ENCODE results near the gene PRH2. TPM values are rescaled to one million over a fixed set of nuclear protein-coding genes. Genes with fewer than 3 reads are reported as not detected.
A peak's percentile ranks its signal among the peaks of the same experiment; 100 is the strongest.

Gene PRH2
- total and polyA plus RNA-seq, 2 experiments from 2014 or later = 0.43 TPM; not detected in 1

DNA sequence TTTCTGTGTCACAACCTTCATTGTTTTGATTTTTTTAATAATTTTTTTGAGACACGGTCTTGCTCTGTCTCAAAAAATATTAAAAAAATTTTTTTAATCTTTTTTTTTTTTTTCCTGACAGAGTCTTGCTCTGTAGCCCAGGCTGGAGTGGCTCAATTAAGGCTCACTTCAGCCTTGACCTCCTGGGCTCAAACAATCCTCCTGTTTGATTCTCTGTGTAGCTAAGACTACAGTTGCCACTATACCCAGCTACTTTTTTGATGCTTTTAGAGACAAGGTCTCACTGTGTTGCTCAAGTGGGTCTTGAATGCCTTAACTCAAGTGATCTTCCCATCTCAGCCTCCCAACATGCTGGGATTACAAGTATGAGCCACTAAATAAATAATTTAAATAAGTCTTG lies 9.2 kb upstream of the PRH2 start:
- TF ChIP-seq, protein P1, sequence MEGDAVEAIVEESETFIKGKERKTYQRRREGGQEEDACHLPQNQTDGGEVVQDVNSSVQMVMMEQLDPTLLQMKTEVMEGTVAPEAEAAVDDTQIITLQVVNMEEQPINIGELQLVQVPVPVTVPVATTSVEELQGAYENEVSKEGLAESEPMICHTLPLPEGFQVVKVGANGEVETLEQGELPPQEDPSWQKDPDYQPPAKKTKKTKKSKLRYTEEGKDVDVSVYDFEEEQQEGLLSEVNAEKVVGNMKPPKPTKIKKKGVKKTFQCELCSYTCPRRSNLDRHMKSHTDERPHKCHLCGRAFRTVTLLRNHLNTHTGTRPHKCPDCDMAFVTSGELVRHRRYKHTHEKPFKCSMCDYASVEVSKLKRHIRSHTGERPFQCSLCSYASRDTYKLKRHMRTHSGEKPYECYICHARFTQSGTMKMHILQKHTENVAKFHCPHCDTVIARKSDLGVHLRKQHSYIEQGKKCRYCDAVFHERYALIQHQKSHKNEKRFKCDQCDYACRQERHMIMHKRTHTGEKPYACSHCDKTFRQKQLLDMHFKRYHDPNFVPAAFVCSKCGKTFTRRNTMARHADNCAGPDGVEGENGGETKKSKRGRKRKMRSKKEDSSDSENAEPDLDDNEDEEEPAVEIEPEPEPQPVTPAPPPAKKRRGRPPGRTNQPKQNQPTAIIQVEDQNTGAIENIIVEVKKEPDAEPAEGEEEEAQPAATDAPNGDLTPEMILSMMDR (IDR thresholded peaks at IDR 0.05; ENCODE audit: low read depth, low read length) = no peak
- Histone ChIP-seq H3K9me3 (ENCODE audit: low read depth) (no peaks in the 10 kb centered on the region), H3K36me3 (no peaks in the 10 kb centered on the region), H3K27ac (no peak overlapping the region), H3K4me1 (ENCODE audit: low read depth) (no peaks in the 10 kb centered on the region), H3K27me3 (no peaks in the 10 kb centered on the region), H3K4me3 (no peak overlapping the region)
- DNase-seq (ENCODE audit: low read depth in 1 of 2, low spot score in 1 of 2) = no peak

GRCh38 chr12:10926269-10926668 lies 2.8 kb upstream of the PRH2 start:
- Histone ChIP-seq H3K36me3 (no peaks in the 10 kb centered on the region), H3K27me3 (no peaks in the 10 kb centered on the region), H3K9me3 (ENCODE audit: low read depth) (no peaks in the 10 kb centered on the region), H3K4me3 (no peak overlapping the region), H3K27ac (no peak overlapping the region), H3K4me1 (ENCODE audit: low read depth) (no peaks in the 10 kb centered on the region)
- no peak for DNase-seq (ENCODE audit: low read depth in 1 of 2, low spot score in 1 of 2)
- TF ChIP-seq, protein P1 (IDR thresholded peaks at IDR 0.05; ENCODE audit: low read depth, low read length) = no peak

DNA sequence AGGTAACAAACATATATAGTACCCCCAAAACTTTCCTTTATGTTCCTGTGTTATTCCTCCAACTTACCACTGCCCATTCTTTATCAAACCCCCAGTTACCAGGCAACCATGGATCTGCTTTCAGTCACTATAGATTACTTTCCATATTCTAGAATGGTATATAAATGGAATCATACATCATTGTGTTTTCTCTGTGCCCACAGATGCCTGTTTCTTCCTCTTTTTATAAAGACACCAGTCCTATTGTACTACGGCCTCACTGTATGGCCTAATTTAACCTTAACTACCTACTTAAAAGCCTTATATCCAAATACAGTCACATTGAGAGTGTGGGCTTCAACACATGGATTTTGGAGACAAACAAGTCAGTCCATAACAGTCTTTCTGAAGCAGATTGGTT lies 7.5 kb downstream of the PRH2 start:
- Histone ChIP-seq H3K4me1 (ENCODE audit: low read depth) (no peaks in the 10 kb centered on the region), H3K27ac (no peak overlapping the region), H3K27me3 (no peaks in the 10 kb centered on the region), H3K9me3 (ENCODE audit: low read depth) (no peaks in the 10 kb centered on the region), H3K36me3 (no peaks in the 10 kb centered on the region), H3K4me3 (no peak overlapping the region)
- TF ChIP-seq, protein P1 (IDR thresholded peaks at IDR 0.05; ENCODE audit: low read depth, low read length) = no peak
- DNase-seq (ENCODE audit: low read depth in 1 of 2, low spot score in 1 of 2) = no peak

DNA sequence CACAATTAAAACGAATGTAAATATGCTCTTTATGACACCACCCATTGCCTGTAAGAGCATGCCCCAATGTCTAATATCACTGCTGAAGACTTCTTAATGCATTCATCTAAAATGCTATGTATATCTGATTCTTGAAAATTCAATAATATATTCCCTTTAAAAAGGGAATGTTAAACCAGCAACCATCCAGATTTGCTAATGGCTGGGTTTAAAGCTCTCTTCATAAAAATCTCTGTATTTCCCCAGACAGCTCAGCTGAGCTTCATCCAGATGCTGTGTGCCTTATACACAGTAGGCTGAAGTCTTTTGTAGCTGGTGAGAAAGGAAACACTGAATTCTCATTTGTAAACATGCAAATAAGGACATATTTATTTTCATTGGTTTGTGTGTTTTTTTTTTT lies 10.1 kb downstream of the PRH2 start, which contains the start of gene TAS2R14:
Gene TAS2R14, minus strand, starts transcription at position 101 of the 400 bp plus-strand sequence. Its CDS starts 56 bp downstream, at position 45.
- H3K4me3 ChIP-seq = no peak within 1 kb of the TSS
- DNase-seq (ENCODE audit: low read depth in 1 of 2, low spot score in 1 of 2) = no peak
- TF ChIP-seq, protein P1 (IDR thresholded peaks at IDR 0.05; ENCODE audit: low read depth, low read length) = no peak
- no peaks in the 10 kb centered on the region for H3K27me3 ChIP-seq
- no peak within 1 kb of the TSS for H3K27ac ChIP-seq
- no peaks in the 10 kb centered on the region for H3K4me1 ChIP-seq (ENCODE audit: low read depth)
- H3K9me3 ChIP-seq (ENCODE audit: low read depth) = no peaks in the 10 kb centered on the region
- H3K36me3 ChIP-seq = no peaks in the 10 kb centered on the region

- no peaks in the 10 kb centered on the region for H3K36me3 ChIP-seq
- H3K27ac ChIP-seq = no peak overlapping the region
- H3K4me1 ChIP-seq (ENCODE audit: low read depth) = no peaks in the 10 kb centered on the region
- no peaks in the 10 kb centered on the region for H3K27me3 ChIP-seq
- TF ChIP-seq, protein P1 (IDR thresholded peaks at IDR 0.05; ENCODE audit: low read depth, low read length) = no peak
- DNase-seq (ENCODE audit: low read depth in 1 of 2, low spot score in 1 of 2) = peak in 1 of 2 donors; percentile 57
- no peaks in the 10 kb centered on the region for H3K9me3 ChIP-seq (ENCODE audit: low read depth)
- H3K4me3 ChIP-seq = no peak overlapping the region
These were observed 11.4 kb downstream of the PRH2 start for GRCh38 chr12:10940389-10940788.

DNA sequence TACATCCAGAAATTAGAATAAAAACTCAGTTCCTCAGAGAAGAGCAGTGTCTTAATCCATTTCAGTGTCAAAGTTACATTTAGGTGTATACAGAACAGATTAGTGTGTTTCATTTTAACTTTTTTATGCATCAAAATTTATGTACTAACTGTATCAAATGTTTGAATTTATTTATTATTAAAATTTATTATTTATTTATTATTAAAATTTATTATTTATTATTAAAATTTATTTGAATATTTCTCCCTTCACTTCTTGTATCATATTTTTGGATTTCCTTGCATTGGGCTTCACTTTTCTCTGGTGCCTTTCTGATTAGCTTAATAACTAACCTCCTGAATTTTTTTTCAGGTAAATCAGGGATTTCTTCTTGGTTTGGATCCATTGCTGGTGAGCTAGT lies 12.3 kb downstream of the PRH2 start:
- no peaks in the 10 kb centered on the region for H3K9me3 ChIP-seq (ENCODE audit: low read depth)
- H3K27ac ChIP-seq = no peak overlapping the region
- no peaks in the 10 kb centered on the region for H3K27me3 ChIP-seq

More for the DNA sequence above, 12.3 kb downstream of the PRH2 start:
- Histone ChIP-seq H3K4me1 (ENCODE audit: low read depth) (no peaks in the 10 kb centered on the region), H3K4me3 (no peak overlapping the region), H3K36me3 (no peaks in the 10 kb centered on the region)
- no peak for DNase-seq (ENCODE audit: low read depth in 1 of 2, low spot score in 1 of 2)
- TF ChIP-seq, protein P1 (IDR thresholded peaks at IDR 0.05; ENCODE audit: low read depth, low read length) = no peak

Measured in cardiac muscle cell (in vitro differentiated cells and primary cell).